Measurements from ENCODE around the gene C16orf82.

The C16orf82 gene

GRCh38 chr16:27096375-27096774 lies 29.6 kb downstream of the C16orf82 start:
- no peak for DNase-seq

GRCh38 chr16:27097800-27098230 lies 31.1 kb downstream of the C16orf82 start:
- no peak for DNase-seq

GRCh38 chr16:27098366-27099049 lies 31.8 kb downstream of the C16orf82 start:
- DNase-seq, result no peak

GRCh38 chr16:27102701-27103575 lies 36.2 kb downstream of the C16orf82 start:
- DNase-seq, result no peak

- no peak for DNase-seq
These were observed 37.2 kb downstream of the C16orf82 start for GRCh38 chr16:27103954-27104353.

- no peak for DNase-seq
These were observed 39.6 kb downstream of the C16orf82 start for GRCh38 chr16:27106305-27106704.

- no peak for DNase-seq
These were observed 40.5 kb downstream of the C16orf82 start for GRCh38 chr16:27107185-27107592.

GRCh38 chr16:27108051-27108770 lies 41.5 kb downstream of the C16orf82 start:
- DNase-seq, result no peak

- DNase-seq, result no peak
These were observed 42.3 kb downstream of the C16orf82 start for GRCh38 chr16:27108826-27109665.

GRCh38 chr16:27109666-27110523 lies 43.2 kb downstream of the C16orf82 start:
- DNase-seq, result no peak

GRCh38 chr16:27110524-27110896 lies 43.8 kb downstream of the C16orf82 start:
- no peak for DNase-seq

- DNase-seq, result no peak
These were observed 44.8 kb downstream of the C16orf82 start for GRCh38 chr16:27111486-27111885.

GRCh38 chr16:27112093-27112811 lies 45.5 kb downstream of the C16orf82 start:
- DNase-seq, result no peak

GRCh38 chr16:27113341-27113841 lies 46.7 kb downstream of the C16orf82 start:
- no peak for DNase-seq

- no peak for DNase-seq
These were observed 47.3 kb downstream of the C16orf82 start for GRCh38 chr16:27114006-27114405.

- no peak for DNase-seq
These were observed 51.8 kb downstream of the C16orf82 start for GRCh38 chr16:27118526-27118925.

All from cerebellar nuclear complex (tissue), 1 donor.